GM12865 (cell line): ENCODE measurements around the gene UBL7.

ENCODE experiments used
- DNase-seq: peaks from one replicate; pipeline ENCODE4 v3.0.0; 2010; ENCODE audit warnings: low read depth
- H3K4me3 ChIP-seq: 2 replicates; pipeline ENCODE4 v1.5.1; 2011; ENCODE audit warnings: mild to moderate bottlenecking, low read depth, low read length, control low read depth
- TF ChIP-seq, protein P1 (sequence below): IDR thresholded peaks from 2 replicates; pipeline ENCODE4 v1.5.1; 2011; ENCODE audit warnings: low read length, control low read depth, low read depth, inconsistent platforms; ENCODE audit not compliant: insufficient read depth; ENCODE audit errors: missing control alignments

UBL7 gene

DNA sequence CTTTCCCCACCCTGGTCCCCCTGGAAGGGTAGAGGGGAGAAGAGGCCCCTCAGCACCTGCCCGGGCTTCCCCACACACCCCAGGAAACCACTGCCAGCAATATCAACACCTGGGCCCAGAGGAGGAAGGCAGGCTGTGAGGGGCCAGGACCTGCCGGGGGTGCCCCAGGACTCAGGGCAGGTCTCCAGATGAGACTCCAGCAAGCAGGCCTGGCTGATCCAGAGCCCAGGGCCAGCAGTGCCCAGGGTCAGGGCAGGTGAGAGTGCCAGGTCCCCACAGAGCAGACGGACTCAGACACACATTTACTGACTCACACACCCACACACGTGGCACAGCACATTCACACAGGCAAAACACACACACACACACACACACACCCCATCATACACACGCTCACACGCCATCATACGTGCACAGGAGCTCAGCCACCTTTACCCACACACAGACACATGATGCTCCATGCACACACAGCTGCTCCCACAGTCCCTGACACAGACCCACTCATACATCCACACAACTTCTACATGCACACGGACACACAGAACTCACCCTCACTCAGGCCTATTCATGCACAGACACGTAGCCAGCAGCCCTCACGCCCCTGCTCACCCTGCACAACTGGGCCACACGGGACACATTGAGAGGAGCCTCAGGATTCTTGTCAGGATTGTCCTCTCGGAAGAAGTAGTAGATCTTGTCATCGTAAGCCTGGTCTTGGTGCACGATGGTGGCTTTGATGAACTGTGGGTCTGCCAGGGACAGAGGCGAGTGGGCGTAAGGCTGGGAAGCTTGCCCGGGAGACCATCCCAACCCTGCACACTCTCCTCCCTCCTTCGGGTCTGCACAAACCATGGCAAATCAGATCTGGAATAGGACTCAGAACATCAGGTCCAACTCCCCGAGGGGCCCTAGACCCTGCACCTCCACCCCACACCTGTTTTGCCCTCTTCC lies 44.7 kb downstream of the UBL7 start:
- DNase-seq = no peak
- no peak overlapping the region for H3K4me3 ChIP-seq
- TF ChIP-seq, protein P1, sequence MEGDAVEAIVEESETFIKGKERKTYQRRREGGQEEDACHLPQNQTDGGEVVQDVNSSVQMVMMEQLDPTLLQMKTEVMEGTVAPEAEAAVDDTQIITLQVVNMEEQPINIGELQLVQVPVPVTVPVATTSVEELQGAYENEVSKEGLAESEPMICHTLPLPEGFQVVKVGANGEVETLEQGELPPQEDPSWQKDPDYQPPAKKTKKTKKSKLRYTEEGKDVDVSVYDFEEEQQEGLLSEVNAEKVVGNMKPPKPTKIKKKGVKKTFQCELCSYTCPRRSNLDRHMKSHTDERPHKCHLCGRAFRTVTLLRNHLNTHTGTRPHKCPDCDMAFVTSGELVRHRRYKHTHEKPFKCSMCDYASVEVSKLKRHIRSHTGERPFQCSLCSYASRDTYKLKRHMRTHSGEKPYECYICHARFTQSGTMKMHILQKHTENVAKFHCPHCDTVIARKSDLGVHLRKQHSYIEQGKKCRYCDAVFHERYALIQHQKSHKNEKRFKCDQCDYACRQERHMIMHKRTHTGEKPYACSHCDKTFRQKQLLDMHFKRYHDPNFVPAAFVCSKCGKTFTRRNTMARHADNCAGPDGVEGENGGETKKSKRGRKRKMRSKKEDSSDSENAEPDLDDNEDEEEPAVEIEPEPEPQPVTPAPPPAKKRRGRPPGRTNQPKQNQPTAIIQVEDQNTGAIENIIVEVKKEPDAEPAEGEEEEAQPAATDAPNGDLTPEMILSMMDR = no peak

DNA sequence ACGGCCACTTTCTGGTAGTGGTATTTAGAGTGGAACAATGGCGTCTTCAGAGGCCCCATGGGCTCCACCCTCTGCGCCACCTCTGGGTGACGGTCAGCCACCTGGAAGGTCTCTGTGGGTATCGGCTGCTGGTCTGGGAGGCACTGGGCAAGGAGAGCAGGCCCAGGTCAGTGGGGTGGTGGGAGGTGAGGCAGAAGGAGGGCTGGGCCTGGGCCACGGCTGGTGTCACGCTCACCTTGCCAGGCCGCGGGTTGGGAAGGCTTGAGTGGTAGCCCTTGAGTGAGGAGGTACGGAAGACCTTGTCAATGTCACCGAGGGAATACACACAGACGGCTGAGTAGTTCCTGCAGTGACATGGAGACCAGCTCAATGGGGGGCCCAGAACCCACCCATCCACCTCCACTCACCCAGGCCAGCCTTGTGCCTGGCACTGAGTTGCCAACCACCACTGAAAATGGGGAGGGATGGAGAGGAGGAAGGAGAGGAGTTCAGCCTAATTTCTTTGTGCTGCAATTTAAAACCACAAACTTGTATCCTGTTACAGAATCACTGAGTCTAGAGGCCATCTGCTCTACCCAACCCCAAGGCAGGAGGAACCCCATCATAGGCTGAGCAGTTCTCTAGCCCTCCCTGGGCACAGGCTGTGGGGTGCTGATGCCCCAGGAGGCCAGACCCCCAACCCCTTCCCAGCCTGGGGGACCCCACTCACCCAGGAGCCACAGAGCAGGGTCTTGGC lies 46.2 kb downstream of the UBL7 start:
- no peak for DNase-seq
- H3K4me3 ChIP-seq = no peak overlapping the region
- TF ChIP-seq, protein P1 = no peak

DNA sequence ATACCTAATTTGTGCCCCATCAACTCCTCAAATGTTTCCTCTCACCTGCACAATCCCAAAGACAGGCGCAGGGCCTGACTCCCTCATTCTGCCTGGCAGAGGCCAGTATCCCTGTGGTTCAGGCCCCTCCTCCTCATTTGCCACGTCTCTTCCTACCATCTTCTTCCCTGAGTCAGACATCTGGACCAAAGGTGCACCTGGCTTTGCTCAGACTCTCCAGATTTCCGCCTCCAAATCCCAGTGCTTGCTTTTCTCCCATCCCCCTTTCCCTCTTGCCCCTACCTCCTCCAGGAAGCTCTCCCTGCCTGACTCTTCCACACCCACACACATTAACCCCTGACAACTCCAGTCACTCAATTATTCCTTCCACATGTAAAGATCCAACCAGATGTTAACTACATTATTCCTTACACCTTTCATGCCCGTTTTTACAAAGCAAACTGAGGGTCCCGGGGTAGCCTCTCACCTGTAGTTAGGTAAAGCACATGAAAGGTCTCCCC lies 46.8 kb downstream of the UBL7 start:
- DNase-seq = no peak
- TF ChIP-seq, protein P1 = no peak

DNA sequence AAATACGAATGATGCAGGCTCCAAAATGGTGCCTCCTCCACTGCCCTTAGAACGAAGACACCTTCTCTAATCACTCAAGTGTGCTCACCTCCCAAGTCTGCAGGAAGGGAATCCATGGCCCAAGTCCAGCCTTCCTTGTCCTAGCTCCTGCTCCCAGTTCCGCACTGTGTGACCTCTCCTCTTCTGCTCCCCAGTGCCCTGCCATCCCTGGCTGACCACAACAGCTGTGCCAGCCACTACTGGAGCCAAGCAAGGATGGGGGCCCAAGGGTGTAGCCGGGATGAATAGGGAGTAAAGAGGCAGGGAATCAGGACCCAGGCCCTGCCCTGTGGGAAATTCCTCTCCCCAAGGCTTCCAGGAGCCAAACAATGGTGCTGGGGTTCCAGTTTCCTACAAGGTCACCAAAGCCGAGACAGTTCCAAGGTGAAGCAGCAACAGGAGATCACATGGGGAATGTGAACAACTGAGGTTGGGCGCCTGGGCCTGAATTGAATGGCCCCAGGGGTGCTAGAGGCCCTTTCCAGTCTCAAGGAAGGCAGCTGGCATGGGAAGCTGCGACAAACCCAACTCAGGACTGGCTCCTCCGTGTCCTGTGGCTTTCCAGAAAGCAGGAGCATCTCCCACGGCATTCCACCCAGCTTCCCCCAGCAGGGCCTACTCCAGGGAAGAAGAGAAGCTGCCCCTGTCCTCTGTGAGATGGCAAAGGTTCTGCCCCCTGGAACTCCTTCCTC lies 47.4 kb downstream of the UBL7 start:
- TF ChIP-seq, protein P1 = no peak
- no peak for DNase-seq
- H3K4me3 ChIP-seq = no peak overlapping the region

More for the DNA sequence above, 46.8 kb downstream of the UBL7 start:
- no peak overlapping the region for H3K4me3 ChIP-seq

DNA sequence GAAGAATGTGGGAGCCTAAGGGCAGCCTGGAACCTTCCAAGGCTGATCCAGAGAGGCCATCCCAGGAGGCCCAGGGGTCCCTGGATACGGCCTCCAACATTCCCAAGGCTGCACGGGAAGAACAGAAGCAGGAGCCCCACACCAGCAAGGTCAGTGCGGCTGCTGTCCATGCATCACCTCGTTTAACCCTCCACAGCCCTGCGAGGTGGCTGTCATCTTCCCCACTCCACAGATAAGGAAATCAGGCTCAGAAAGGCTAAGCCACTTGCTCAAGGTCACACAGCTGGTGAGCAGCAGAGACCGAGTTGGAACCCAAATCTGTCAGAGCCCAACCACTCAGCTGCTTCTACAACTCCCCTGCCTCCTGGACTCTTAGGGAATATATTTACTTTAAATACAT lies 48.8 kb downstream of the UBL7 start:
- H3K4me3 ChIP-seq = no peak overlapping the region
- TF ChIP-seq, protein P1 = no peak
- no peak for DNase-seq

DNA sequence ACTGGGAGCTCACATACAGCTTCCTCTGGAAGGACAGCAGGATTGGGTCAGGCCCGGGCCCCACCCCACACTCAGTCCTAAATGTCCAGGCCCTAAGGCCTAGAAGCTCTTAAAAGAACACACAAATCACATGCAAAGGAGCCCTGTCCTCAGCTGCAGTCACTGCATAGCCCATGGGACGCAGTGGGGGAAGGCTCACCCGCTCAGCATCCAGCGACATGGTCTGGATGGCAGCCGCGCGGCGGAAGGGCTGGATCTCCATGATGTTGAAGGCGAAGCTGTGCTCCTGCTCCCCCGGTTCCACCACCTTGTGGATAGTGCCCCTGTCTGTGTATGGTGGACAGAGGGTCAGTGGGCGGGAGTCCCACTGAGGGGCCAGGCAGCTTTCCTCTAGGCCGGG lies 49.3 kb downstream of the UBL7 start:
- no peak overlapping the region for H3K4me3 ChIP-seq
- TF ChIP-seq, protein P1 = no peak
- DNase-seq = no peak
